HEK293 (cell line): ENCODE data around the gene DACH2.

Experiments
- CTCF ChIA-PET: fragments of 350-600 bp; formaldehyde crosslinking; extraction: SDS; loops from one replicate; lab custom pipeline; 2021; ENCODE audit warnings: antibody characterized with exemption; lab: Yijun Ruan, JAX
- POLR2A ChIA-PET: fragments of 300-600 bp; formaldehyde crosslinking; extraction: SDS; loops from one replicate; lab custom pipeline; 2020; ENCODE audit warnings: antibody characterized with exemption, inconsistent platforms; lab: Yijun Ruan, JAX
- H3K27ac ChIP-seq: fragments of 200-500 bp; sonication (Bioruptor generic); 2 replicates; pipeline ENCODE4 v1.5.1; 2014; ENCODE audit warnings: low read depth, low read length, control low read depth, inconsistent platforms; ENCODE audit errors: extremely low read depth
- H3K36me3 ChIP-seq, 2 experiments: fragments of 200-500 bp in 1 of 2; sonication (Bioruptor generic) in 1 of 2; 1 replicate in 1 of 2; 2 replicates in 1 of 2; pipeline ENCODE4 v1.5.1; 2014 to 2017; ENCODE audit warnings: inconsistent platforms in 2 of 2, low read length in 2 of 2; ENCODE audit not compliant: control insufficient read depth in 2 of 2, insufficient read depth in 1 of 2
- H3K4me1 ChIP-seq: fragments of 200-500 bp; sonication (Bioruptor generic); 2 replicates; pipeline ENCODE4 v1.5.1; 2014; ENCODE audit warnings: mild to moderate bottlenecking, low read length, inconsistent platforms; ENCODE audit not compliant: control insufficient read depth, insufficient read depth
- H3K4me3 ChIP-seq: 2 replicates; pipeline ENCODE4 v1.5.1; 2011; ENCODE audit warnings: low read depth, mild to moderate bottlenecking, control low read depth, low read length, moderate library complexity
- H3K9me3 ChIP-seq: fragments of 200-500 bp; sonication (Bioruptor generic); 2 replicates; pipeline ENCODE4 v1.5.1; 2014; ENCODE audit warnings: low read depth, low read length, inconsistent platforms; ENCODE audit not compliant: control insufficient read depth, insufficient read depth
- KLF7 ChIP-seq: fragments of 450-650 bp; formaldehyde crosslinking; IDR thresholded peaks from 2 replicates; pipeline ENCODE4 v1.5.1; 2016; ENCODE audit warnings: missing biosample characterization, missing genetic modification characterization, borderline replicate concordance
- KLF8 ChIP-seq: fragments of 450-650 bp; formaldehyde crosslinking; IDR thresholded peaks from 2 replicates; pipeline ENCODE4 v1.5.1; 2016; ENCODE audit warnings: missing biosample characterization, missing genetic modification characterization
- MYNN ChIP-seq: fragments of 450-650 bp; formaldehyde crosslinking; IDR thresholded peaks from 2 replicates; pipeline ENCODE4 v1.5.1; 2016; ENCODE audit warnings: missing biosample characterization, missing genetic modification characterization, borderline replicate concordance
- SCRT2 ChIP-seq: fragments of 450-650 bp; formaldehyde crosslinking; IDR thresholded peaks from 2 replicates; pipeline ENCODE4 v1.5.1; 2016; ENCODE audit warnings: missing biosample characterization, missing genetic modification characterization
- SP2 ChIP-seq: fragments of 450-650 bp; formaldehyde crosslinking; IDR thresholded peaks from 2 replicates; pipeline ENCODE4 v1.5.1; 2016; ENCODE audit warnings: missing biosample characterization, missing genetic modification characterization
- ZBTB48 ChIP-seq: fragments of 450-650 bp; formaldehyde crosslinking; IDR thresholded peaks from 2 replicates; pipeline ENCODE4 v1.5.1; 2016; ENCODE audit warnings: missing biosample characterization, missing genetic modification characterization
- ZBTB8A ChIP-seq: fragments of 450-650 bp; formaldehyde crosslinking; IDR thresholded peaks from 2 replicates; pipeline ENCODE4 v1.5.1; 2016; ENCODE audit warnings: missing biosample characterization, missing genetic modification characterization
- ZFP3 ChIP-seq: fragments of 450-650 bp; formaldehyde crosslinking; IDR thresholded peaks from 2 replicates; pipeline ENCODE4 v1.5.1; 2016; ENCODE audit warnings: low read depth, missing biosample characterization, missing genetic modification characterization
- ZNF112 ChIP-seq: fragments of 450-650 bp; formaldehyde crosslinking; IDR thresholded peaks from 2 replicates; pipeline ENCODE4 v1.5.0; 2017; ENCODE audit warnings: missing biosample characterization, missing genetic modification characterization
- ZNF148 ChIP-seq: fragments of 450-650 bp; formaldehyde crosslinking; IDR thresholded peaks from 2 replicates; pipeline ENCODE4 v1.5.0; 2017; ENCODE audit warnings: missing biosample characterization, missing genetic modification characterization, borderline replicate concordance
- ZNF239 ChIP-seq: fragments of 450-650 bp; formaldehyde crosslinking; IDR thresholded peaks from 2 replicates; pipeline ENCODE4 v1.5.1; 2016; ENCODE audit warnings: missing biosample characterization, missing genetic modification characterization
- ZNF335 ChIP-seq: fragments of 450-650 bp; formaldehyde crosslinking; conservative IDR thresholded peaks from 2 replicates; pipeline ENCODE4 v1.5.1; 2016; ENCODE audit warnings: missing biosample characterization, missing genetic modification characterization
- ZNF48 ChIP-seq: fragments of 450-650 bp; formaldehyde crosslinking; IDR thresholded peaks from 2 replicates; pipeline ENCODE4 v1.5.1; 2016; ENCODE audit warnings: missing biosample characterization, missing genetic modification characterization
- ZNF488 ChIP-seq: fragments of 450-650 bp; formaldehyde crosslinking; IDR thresholded peaks from 2 replicates; pipeline ENCODE4 v1.5.1; 2016; ENCODE audit warnings: missing biosample characterization, missing genetic modification characterization
- ZNF501 ChIP-seq: fragments of 450-650 bp; formaldehyde crosslinking; IDR thresholded peaks from 2 replicates; pipeline ENCODE4 v1.5.1; 2016; ENCODE audit warnings: missing biosample characterization, missing genetic modification characterization
- ZNF624 ChIP-seq: fragments of 450-650 bp; formaldehyde crosslinking; IDR thresholded peaks from 2 replicates; pipeline ENCODE4 v1.5.1; 2017; ENCODE audit warnings: missing biosample characterization, missing genetic modification characterization
- ZNF660 ChIP-seq: fragments of 450-650 bp; IDR thresholded peaks from 2 replicates; pipeline ENCODE4 v1.5.1; 2018; ENCODE audit warnings: missing biosample characterization, mild to moderate bottlenecking, missing genetic modification characterization
- ZSCAN16 ChIP-seq: fragments of 450-650 bp; formaldehyde crosslinking; IDR thresholded peaks from 2 replicates; pipeline ENCODE4 v1.5.1; 2016; ENCODE audit warnings: missing biosample characterization, missing genetic modification characterization
- ZSCAN5A ChIP-seq: fragments of 450-650 bp; formaldehyde crosslinking; IDR thresholded peaks from 2 replicates; pipeline ENCODE4 v1.5.1; 2016; ENCODE audit warnings: missing biosample characterization, missing genetic modification characterization
- TF ChIP-seq, protein P1 (sequence below): fragments of 450-650 bp; formaldehyde crosslinking; IDR thresholded peaks from 2 replicates; pipeline ENCODE4 v1.5.1; 2017; ENCODE audit warnings: missing biosample characterization, missing genetic modification characterization
- TF ChIP-seq, protein P2 (sequence below): fragments of 450-650 bp; formaldehyde crosslinking; IDR thresholded peaks from 2 replicates; pipeline ENCODE4 v1.5.1; 2016; ENCODE audit warnings: missing biosample characterization, missing genetic modification characterization
- TF ChIP-seq, protein P3 (sequence below): fragments of 450-650 bp; formaldehyde crosslinking; IDR thresholded peaks from 2 replicates; pipeline ENCODE4 v1.5.1; 2016; ENCODE audit warnings: missing biosample characterization, missing genetic modification characterization

Gene DACH2

DNA sequence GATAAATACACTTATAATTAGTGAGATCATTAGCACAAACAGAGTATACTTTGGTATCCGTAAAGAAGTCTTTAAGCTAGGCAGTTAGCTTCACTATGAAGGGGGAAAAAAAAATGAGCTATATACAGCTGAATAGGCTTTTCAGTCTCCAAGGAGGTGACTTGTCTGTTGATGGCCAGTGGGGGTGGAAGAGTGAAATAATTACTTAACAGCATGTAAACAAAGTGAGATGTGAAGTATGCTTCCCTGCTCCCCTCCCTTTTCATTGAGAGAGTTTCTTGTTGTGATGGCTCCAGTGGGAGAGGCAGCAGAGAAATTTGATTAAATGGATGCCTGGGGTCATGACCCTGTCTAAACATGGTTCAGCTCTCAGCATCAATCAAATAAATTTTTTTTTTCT, 180.9 kb downstream of the DACH2 start (continued):
- TF ChIP-seq, protein P1, sequence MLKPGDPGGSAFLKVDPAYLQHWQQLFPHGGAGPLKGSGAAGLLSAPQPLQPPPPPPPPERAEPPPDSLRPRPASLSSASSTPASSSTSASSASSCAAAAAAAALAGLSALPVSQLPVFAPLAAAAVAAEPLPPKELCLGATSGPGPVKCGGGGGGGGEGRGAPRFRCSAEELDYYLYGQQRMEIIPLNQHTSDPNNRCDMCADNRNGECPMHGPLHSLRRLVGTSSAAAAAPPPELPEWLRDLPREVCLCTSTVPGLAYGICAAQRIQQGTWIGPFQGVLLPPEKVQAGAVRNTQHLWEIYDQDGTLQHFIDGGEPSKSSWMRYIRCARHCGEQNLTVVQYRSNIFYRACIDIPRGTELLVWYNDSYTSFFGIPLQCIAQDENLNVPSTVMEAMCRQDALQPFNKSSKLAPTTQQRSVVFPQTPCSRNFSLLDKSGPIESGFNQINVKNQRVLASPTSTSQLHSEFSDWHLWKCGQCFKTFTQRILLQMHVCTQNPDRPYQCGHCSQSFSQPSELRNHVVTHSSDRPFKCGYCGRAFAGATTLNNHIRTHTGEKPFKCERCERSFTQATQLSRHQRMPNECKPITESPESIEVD: no peak
- TF ChIP-seq ZBTB8A (tag by site-specific recombination) (no peak), SP2 (tag by site-specific recombination) (no peak), ZNF335 (tag by site-specific recombination) (no peak), ZBTB48 (tag by site-specific recombination) (no peak), ZNF501 (tag by site-specific recombination) (no peak), ZNF48 (tag by site-specific recombination) (no peak), ZFP3 (no peak), ZSCAN5A (tag by site-specific recombination) (no peak), ZNF488 (no peak)
- TF ChIP-seq, protein P2, sequence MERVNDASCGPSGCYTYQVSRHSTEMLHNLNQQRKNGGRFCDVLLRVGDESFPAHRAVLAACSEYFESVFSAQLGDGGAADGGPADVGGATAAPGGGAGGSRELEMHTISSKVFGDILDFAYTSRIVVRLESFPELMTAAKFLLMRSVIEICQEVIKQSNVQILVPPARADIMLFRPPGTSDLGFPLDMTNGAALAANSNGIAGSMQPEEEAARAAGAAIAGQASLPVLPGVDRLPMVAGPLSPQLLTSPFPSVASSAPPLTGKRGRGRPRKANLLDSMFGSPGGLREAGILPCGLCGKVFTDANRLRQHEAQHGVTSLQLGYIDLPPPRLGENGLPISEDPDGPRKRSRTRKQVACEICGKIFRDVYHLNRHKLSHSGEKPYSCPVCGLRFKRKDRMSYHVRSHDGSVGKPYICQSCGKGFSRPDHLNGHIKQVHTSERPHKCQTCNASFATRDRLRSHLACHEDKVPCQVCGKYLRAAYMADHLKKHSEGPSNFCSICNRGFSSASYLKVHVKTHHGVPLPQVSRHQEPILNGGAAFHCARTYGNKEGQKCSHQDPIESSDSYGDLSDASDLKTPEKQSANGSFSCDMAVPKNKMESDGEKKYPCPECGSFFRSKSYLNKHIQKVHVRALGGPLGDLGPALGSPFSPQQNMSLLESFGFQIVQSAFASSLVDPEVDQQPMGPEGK (tag by site-specific recombination): no peak
- TF ChIP-seq, all 188 proteins: peak for 0

DNA sequence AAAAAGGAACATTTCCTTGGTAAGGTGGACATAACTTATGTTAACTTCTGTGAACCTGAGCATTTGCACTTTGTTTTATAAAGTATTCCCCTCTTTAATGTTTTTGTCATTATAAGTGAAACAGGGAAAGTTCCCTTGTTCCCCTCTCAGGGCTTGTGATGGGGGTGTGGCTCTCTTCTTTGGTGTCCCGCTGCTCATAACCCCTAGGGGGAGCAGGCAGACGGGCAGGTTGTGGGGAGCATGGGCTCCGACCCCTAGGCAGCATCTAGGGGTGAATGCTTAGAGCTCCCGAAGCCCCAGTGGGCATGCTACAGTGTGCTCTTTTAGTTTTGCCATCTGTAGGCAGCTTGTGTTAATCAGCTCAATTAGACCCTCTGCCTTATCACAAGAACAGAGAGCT, 200.4 kb downstream of the DACH2 start:
- ChIA-PET POLR2A (no interaction called here), CTCF (interaction anchor here (1.6 to 2.5 kb wide), 2 partner anchors 9 to 11 kb away, joined by 7 to 9 read pairs; no protein-coding TSS in a partner anchor)
- H3K36me3 ChIP-seq: no peaks in the 10 kb centered on the region
- H3K27ac ChIP-seq: no peak overlapping the region
- TF ChIP-seq ZNF239 (tag by site-specific recombination) (no peak), ZNF112 (tag by site-specific recombination) (no peak), SCRT2 (no peak), KLF7 (no peak), MYNN (no peak)
- TF ChIP-seq, protein P3, sequence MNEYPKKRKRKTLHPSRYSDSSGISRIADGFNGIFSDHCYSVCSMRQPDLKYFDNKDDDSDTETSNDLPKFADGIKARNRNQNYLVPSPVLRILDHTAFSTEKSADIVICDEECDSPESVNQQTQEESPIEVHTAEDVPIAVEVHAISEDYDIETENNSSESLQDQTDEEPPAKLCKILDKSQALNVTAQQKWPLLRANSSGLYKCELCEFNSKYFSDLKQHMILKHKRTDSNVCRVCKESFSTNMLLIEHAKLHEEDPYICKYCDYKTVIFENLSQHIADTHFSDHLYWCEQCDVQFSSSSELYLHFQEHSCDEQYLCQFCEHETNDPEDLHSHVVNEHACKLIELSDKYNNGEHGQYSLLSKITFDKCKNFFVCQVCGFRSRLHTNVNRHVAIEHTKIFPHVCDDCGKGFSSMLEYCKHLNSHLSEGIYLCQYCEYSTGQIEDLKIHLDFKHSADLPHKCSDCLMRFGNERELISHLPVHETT: no peak
- H3K9me3 ChIP-seq: no peaks in the 10 kb centered on the region; the same call in 1 of the 2 replicates
- no peaks in the 10 kb centered on the region for H3K4me1 ChIP-seq
- H3K4me3 ChIP-seq: no peak overlapping the region

GRCh38 chrX:86349115-86349514, 200.9 kb downstream of the DACH2 start:
- H3K4me1 ChIP-seq: no peaks in the 10 kb centered on the region
- no peaks in the 10 kb centered on the region for H3K36me3 ChIP-seq
- H3K9me3 ChIP-seq: no peaks in the 10 kb centered on the region; the same call in 1 of the 2 replicates
- POLR2A ChIA-PET: no interaction called here
- H3K27ac ChIP-seq: no peak overlapping the region
- H3K4me3 ChIP-seq: no peak overlapping the region
- CTCF ChIA-PET: interaction anchor here (0.7 to 2.5 kb wide), 3 partner anchors 9 to 28 kb away, joined by 3 to 9 read pairs (median 7); no protein-coding TSS in a partner anchor
- TF ChIP-seq ZNF624 (tag by site-specific recombination) (no peak), ZNF660 (tag by site-specific recombination) (no peak), KLF8 (tag by site-specific recombination) (no peak), ZBTB8A (tag by site-specific recombination) (no peak), ZNF148 (tag by site-specific recombination) (no peak), ZSCAN16 (tag by site-specific recombination) (no peak)
- TF ChIP-seq, protein P1: no peak
